Left renal pelvis (tissue), 4 donors: ENCODE measurements around the gene RPA3. TPM values are rescaled to one million over a fixed set of nuclear protein-coding genes. Genes with fewer than 3 reads are reported as not detected.
A peak's percentile ranks its signal among the peaks of the same experiment; 100 is the strongest.
"Not testable (repeated sequence)": the region's sequence is repeated elsewhere in the genome, so short reads cannot be mapped to it uniquely, and the experiment has no call there.

Source experiments
- DNase-seq, 4 donors: peaks; one replicate each; pipeline ENCODE4 v3.0.0-alpha.2; 2013; ENCODE audit warnings: low read depth in 4 of 4, low spot score in 3 of 4
- polyA plus RNA-seq, 4 donors: library from polyadenylated mRNA; unstranded; fragments of 120-200 nt; gene quantifications; one replicate each; pipeline ENCODE4 v1.2.1, GENCODE V29; 2013; ENCODE audit not compliant: insufficient read length in 4 of 4

Gene RPA3
- polyA plus RNA-seq, 4 donors = 37.1 to 77.5 (median 61.0) TPM

DNA sequence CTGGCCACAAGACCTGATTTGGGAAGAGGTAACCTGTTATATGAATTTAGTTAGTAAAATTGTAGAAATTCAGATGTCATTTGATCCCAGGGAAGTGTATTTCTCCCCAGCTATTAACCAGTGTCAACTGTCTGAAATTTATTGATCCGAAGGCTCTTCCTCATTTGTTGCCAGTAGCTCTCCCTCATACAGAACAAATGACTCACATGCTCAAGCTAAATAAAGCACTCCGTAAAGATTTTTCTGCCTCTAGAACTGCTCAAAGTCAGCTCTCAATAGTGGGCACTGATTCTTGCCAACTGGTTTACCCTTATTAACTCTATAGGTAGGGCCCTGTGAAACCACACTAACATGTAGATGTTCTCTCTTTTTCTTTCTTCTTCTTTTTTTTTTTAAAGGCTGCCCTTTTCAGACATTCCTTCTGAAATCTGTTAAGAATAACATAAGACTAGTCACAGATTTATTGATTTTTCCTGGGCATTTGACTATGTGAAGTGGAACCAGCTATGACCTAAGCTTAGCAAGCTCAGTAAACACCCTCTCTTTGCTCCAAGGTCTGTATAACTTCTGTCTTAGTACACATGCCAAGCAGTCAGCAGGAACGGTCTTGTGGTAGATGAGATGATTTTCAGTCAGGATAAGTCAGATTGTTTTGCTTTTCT, 21.8 kb downstream of the RPA3 start:
- no peak for DNase-seq

DNA sequence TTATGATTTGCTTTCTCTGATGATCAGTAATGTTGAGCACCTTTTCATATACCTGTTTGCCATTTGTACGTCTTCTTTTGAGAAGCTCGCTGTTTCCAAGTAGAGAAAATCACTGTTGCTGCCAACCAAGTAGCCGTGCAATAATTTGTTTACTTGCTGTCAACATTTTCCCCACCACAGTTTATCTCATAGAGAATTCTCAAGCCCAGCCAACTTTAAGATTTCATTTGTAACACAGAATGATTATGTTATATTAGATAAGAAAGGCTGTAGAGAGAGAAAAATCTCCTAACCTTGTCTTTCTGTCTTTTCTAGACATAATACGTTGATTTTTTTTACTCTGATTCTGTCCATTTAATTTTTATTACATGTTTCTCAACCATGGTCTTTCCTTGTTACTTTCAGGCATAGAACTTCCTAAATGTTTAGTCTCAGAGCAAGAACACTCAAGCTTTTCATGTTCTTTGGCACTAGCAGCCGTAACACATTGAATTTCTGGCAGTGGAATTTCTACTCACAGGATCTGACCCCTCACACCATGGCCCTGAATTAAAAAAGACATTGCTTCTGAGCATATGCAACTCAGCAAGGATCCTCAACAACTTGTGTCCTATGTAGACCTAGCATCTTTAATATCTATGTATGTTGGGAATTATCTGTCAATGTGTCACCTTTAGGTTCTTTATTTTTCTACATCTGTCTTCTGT, 23.1 kb downstream of the RPA3 start:
- DNase-seq = no peak

DNA sequence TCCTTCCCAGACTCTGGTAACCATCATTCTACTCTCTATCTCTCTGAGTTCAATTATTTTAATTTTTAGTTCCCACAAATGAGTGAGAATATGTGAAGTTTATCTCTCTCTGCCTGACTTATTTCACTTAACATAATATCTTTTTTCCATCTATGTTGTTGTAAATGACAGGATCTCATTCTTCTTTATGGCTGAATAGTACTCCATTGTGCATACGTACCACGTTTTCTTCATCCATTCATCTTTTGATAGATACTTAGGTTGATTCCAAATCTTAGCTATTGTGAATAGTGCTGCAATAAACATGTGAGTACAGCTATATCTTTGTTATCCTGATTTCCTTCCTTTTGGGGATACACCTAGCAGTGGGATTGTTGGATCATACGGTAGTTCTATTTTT, 23.9 kb downstream of the RPA3 start:
- DNase-seq = no peak

- DNase-seq = no peak
Observed at GRCh38 chr7:7693881-7694280, 24.5 kb downstream of the RPA3 start.

DNA sequence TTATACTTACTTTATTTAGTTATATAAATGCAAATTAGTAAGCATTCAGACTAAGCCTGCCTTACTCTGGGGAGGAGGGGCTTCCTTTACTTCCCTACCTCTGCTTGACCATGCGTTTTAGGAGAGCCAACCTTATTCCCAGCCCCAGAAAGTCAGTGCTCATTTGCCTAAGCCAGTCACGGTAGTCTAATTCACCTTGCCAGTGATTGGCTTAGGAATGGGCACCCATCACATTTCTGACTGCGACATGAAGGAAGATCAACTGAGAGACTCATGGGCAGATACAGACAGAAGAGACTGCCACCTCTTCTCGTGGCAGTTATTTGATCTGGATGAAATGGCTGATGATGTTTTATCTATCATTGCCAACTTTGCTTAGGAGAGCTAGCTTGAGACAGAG, 29.5 kb downstream of the RPA3 start:
- DNase-seq = no peak

GRCh38 chr7:7688310-7688709, 30.1 kb downstream of the RPA3 start:
- no peak for DNase-seq

DNA sequence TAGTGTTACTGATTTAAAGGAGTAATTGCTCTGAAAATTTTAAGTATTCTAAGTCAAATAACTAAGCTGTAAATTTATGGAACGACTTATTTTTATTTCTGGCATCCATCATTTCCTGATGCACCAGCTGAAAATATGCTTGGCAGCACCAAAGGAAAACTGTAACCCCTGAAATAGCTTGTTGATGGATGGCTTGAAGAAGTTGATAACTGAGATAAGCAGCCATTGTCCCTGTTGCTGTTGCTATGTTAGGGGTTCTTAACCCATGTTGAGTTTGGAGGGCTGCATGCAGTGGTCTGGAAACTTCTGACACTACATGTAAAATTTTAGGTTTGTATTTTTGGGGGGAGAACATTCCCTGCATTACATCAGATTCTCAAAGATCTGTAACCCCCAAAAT, 30.6 kb downstream of the RPA3 start:
- no peak for DNase-seq

GRCh38 chr7:7686811-7687508, 31.4 kb downstream of the RPA3 start:
- no peak for DNase-seq

- DNase-seq = no peak
Observed at GRCh38 chr7:7682861-7683260, 35.5 kb downstream of the RPA3 start.

GRCh38 chr7:7681936-7682329, 36.5 kb downstream of the RPA3 start:
- no peak for DNase-seq

- DNase-seq = peak; percentile 44 to 63 (median 48)
Observed at GRCh38 chr7:7681191-7681935, 37.0 kb downstream of the RPA3 start.

- DNase-seq = not testable (repeated sequence)
Observed at GRCh38 chr7:7679640-7680039, 38.8 kb downstream of the RPA3 start.

DNA sequence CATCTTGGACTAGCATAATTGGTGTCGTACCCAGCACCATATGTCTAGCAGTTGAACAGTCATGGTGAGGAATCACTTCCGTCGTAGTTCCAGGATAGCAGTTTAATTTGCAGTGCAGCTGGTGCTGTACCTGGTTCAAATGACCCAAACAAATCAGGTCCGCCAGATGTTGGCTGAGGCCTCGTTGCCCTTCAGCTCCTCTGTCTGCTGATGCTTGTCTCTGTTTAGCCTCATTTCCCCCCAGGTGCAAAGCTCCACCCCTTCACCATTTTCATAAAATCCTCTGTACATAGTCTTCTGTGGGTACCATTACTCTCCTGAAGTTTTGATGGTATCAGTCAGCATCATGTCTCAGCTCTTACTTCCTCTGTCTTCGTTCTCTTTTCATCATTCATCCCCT, 42.7 kb downstream of the RPA3 start:
- no peak for DNase-seq

- DNase-seq = no peak
Observed at GRCh38 chr7:7673240-7673550, 45.2 kb downstream of the RPA3 start.

DNA sequence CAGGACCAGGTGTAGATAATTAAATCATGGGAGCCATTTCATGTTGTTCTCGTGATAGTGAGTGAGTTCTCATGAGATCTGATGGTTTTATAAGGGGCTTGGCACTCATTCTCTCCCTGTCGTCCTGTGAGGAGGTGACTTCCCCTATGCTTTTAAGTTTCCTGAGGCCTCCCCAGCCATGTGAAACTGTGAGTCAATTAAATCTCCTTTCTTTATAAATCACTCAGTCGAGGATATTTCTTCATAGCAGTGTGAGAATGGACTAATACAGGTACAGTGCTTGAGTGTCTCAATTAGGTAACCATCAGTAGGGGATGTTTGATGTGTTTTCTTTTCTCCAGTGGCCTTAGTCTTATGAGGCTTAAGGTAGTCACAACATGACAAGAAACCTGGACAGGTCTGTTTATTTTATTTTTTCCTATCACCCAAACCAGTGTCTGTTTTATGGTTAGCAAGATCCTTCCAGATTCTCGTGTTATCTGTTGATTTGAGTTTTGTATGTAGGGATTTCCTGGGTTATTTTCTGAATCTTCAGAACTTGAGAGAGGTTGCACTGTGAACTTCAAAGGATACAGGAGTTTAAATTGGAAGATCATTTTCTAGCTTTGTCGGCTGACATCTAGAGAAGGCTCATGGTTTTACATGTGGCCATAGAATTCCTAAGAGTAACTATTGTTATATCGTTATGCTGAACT, 45.7 kb downstream of the RPA3 start:
- DNase-seq = no peak

- no peak for DNase-seq
Observed at GRCh38 chr7:7671361-7671760, 47.0 kb downstream of the RPA3 start.

- DNase-seq = no peak
Observed at GRCh38 chr7:7670490-7670889, 47.9 kb downstream of the RPA3 start.

DNA sequence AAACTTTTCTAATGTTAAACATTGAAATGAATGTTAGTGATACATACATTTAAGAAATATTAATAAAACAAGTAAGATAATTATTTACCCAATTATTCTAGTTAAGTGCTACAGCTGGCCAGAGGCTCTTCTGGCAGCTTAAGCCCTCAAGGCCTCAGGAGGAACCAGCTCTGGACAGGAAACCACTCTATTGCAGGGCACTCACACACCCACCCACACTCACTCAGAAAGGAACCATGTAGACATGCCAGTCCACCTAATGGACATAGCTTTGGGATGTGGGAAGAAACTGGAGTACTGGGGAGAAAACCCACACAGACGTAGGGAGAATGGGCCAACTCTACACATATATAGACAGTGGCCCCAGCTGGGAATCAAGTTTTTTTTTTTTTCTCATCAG, 49.7 kb downstream of the RPA3 start:
- DNase-seq = no peak

- no peak for DNase-seq
Observed at GRCh38 chr7:7667187-7667586, 51.2 kb downstream of the RPA3 start.

- DNase-seq = no peak
Observed at GRCh38 chr7:7665031-7665430, 53.4 kb downstream of the RPA3 start.

DNA sequence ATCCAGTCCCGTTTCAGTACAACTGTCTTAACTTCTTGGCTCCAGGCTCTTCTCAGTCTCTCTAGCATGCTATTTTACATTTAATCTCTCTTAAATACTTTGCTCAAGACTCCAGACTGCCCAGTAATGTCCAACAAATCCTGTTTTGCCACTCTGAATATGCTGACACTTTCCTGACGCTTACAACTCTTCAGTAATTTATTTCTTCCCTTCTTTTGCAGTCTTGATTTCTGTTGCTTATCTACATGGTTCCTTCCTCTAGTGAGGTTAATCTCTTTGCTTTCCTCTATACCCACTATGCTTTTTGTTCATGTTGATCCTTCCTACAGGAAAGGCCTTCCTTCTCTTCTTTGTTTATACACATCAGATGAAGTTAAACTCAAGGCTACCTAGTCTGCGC, 54.1 kb downstream of the RPA3 start:
- no peak for DNase-seq
